ENCODE results near the gene METTL23.

- TF ChIP-seq CTCF (IDR thresholded peaks at IDR 0.05) = no peak
- no peak for TF ChIP-seq POLR2A (IDR thresholded peaks at IDR 0.05)
These were observed 43.5 kb upstream of the METTL23 start for GRCh38 chr17:76683011-76683755.

All from Peyer's patch (tissue), 4 donors.